Amygdala (tissue), 56 donors: ENCODE measurements around the gene CRLF1.

Source experiments
- DNase-seq, 56 donors: peaks; one replicate each; lab custom pipeline; 2025; lab: John Stamatoyannopoulos, UW

CRLF1 gene

DNA sequence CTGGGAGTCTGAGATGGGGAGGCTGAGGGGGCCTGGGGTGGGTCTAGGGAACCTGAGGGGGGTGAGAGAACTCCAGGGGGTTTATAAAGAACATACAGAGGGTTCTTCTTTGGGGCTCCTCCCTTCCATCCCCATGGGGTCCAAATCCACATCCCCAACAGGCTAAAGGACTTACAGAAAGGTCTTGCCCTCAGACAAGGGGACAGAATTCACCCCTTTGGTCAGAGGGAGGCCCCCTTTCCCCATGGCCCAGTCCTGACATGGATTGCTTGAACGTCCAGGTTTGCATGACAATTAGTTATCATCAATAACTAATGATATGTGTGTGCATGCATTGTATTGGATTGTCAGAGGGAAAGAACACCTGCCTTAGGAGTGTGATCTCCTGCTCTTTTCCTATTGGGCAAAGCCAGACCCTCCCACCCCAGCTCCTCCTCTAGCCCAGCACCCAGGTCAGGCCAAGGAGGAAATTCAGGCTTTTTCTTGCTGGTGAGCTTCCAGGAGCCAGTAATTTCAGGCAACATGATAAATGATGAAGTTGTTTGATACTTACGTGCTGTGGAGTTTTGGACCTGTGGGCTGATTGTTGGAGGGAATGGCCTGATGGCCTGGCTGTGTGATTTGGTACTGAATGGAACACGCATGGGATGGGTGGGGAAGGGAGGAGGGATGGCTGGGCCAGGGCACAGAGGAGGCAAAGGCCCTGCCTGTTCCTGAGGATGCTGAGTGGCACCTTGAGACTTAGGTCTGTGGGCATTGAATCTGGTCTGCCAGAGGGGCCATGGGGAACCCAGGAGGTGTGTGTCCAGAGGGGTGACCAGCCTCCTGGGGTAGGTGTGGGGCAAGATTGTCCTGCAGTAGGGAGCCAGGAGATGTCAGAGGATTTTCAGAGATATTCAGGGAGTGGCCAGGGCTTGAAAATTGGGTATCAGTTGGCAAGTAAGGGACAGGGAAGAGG lies 31.4 kb upstream of the CRLF1 start:
- DNase-seq: peak in 1 of 56 donors; percentile 10

DNA sequence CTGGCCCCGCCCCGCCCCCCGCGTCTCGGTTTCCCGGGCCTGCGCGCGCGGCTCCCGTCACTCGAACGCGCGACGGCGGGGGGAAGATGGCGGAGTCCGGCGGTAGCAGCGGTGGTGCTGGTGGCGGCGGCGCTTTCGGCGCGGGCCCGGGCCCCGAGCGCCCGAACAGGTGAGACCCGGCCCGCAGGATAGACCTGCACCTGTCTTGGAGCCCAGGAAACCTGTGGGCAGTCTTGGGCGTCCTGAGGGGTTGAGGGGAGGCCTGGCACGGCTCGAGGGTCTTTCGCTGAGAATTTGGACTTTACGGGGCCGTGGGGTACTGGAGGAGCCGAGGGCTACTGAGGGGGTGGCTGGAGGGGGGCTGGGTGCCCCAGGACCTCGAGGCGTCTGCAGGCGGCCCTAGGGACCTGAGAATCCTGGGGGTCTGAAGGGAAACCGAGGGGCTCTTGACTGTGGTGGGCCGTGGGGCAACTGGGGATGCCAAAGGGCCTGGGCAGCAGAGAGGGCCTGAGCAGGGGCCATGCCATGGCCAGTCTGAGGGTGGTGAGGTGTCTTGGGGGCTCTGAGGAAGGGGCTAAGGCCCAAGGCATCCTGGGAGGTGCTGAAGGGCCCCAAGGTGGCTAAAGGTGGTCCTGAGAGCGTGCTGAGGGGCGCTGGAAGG lies 30.5 kb upstream of the CRLF1 start, which contains the start of gene KLHL26:
KLHL26 (plus strand) TSS at position 60 of the 661 bp plus-strand sequence; CDS start at position 87, 27 bp downstream.
- no peak for DNase-seq

GRCh38 chr19:18636183-18636968 lies 29.8 kb upstream of the CRLF1 start:
- DNase-seq: peak in 55 of 56 donors; percentile 70 to 99 (median 94)

DNA sequence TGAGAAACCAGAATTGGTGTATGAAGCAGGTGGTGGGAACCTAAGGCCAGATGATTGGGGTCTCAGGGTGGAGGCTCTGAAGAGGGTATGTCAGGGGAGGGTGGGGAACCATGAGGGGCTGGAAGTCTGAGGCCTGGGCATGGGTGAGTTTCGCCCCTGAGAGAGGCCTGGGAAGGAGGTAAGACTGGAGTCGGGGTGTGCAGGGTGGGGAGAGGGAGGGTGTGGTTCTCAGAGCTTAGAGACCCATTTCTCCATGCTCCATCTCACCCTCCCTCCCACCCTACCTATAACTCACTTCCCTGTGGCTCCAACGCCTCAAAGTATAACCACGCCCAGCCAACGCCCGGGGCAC lies 29.2 kb upstream of the CRLF1 start:
- no peak for DNase-seq

DNA sequence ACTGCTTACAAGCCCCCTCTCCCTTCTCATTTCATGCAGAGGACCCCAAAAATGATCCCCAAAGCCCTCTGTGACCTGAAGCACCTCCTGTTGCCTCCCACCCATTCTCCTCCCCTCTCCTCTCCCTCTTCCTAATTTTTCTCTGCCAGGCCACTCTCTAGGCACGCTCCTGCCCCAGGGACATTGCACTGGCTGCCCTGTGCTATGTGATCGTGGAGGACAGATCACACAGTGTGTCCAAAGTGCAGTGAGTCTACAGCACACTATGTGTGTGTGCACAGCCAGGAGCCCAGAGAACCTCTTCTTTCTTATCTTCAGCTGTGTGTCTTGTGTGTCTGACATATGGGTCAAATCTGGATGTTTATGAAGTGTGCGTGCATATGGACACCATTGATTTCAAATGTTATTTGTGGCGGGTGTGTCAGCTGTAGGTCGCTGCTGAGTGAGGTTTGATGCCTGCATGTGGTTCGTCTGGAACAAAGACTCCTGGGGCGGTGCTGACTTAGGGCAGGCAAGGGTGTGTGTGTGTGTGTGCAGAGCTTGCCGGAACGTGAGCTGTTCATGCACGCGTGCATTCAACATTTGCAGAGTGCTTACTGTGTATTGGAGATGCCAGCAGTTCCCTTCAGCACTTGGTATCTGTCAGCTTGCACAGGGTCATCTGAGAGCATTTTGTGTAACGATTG lies 28.2 kb upstream of the CRLF1 start:
- DNase-seq: no peak

DNA sequence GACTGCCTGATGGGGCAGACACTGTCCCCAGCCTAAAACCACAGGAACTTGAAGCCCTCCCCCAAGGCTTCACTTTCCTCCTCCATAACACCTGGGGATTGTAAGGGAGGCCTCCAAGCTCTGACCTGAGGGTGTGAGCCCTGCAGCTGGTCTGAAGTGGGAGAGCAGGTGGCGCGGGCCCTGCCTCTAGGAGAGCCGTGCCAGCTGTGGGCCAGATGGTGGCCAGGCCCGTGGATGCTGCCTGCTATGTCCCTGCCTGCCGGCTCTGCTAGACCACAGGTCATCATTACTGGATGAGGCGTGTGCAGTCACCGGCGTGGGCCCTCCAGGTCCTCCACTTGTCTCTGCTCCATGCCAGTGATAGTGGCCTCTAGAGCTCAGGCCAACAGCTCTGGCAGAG lies 26.7 kb upstream of the CRLF1 start:
- no peak for DNase-seq

DNA sequence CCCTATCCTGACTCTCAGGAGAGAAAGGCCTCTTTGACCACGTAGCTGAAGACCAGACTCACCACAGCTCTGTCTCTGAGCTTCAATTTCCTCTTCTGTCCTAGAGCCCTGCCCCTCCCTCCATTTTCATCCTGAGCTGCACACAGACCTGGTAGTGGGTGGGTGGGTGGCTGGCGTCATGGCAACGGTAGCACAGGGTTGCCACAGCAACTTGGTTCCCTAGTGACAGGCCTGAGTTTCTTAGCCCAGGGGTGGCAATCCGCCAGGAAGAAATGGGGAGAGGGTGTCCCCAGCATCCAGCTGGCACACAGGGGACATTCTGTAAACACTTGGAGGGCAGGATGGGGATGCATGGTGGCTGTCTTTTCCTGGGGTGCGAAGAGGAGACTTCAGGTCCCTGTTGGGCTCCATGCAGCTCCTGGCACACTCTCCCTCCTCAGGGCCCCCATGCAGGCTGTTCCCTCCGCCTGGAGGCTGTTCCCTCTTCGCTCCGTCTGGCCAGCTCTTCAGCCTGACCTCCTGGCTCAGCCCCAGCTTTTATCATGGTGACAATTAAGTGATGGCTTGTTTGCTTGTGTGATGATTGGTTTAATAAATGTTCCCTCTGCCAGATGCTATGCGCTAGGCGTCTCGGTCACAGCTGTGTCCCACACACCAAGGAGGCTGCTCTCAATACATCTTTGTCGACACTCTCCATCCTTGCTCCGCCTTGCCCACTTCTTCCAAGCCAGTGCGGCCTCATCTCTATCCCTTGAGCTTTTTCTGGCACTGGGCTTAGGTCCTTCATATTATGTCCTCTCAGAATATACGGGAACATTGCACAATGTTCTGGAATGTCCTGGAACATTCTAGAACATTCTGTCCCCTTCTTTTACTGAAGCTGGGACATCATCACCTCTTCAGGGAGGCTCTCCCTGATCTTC lies 22.8 kb upstream of the CRLF1 start:
- peak in 37 of 56 donors; percentile 11 to 92 (median 49) for DNase-seq

DNA sequence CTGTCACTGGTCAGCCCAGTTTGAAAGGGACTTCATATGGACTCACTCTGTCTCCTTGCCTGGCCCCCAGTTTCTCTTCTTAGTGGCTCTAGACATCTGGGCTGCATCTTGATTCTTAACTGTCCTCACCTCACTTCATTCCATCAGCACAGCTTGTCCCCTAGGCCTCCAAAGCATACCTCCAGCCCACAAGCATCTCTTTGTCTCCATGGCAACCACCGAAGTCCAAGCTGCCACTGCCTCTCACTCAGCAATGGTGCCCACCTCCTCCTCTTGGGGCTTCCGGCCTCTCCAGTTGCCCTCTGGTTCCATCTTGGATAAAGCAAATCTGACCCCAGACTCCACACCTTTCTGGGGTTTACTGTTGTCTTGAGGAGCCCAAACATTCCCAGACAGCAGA lies 20.3 kb upstream of the CRLF1 start:
- DNase-seq: peak in 3 of 56 donors; percentile 18 to 21 (median 19)

GRCh38 chr19:18620902-18621301 lies 14.3 kb upstream of the CRLF1 start:
- no peak for DNase-seq

- DNase-seq: no peak
These were observed 13.7 kb upstream of the CRLF1 start for GRCh38 chr19:18620311-18620710.

DNA sequence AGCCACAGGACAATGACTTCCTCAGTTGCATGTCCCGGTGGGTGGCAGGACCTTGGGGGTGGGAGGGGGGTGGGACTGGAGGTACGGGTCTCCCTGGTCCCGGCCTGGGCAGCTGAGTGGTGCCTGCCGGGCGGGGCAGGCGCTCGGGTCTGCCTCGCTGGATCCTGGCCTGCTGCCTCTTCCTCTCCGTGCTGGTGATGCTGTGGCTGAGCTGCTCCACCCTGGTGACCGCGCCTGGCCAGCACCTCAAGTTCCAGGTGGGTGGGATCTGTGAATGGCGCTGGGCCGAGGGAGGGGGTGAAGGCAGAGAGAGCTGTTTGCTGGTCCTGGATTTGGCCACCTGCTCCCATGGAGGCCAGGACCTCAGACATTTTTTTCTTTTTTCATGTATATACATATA lies 11.6 kb upstream of the CRLF1 start:
- no peak for DNase-seq

- no peak for DNase-seq
These were observed 11.0 kb upstream of the CRLF1 start for GRCh38 chr19:18617562-18617961.

DNA sequence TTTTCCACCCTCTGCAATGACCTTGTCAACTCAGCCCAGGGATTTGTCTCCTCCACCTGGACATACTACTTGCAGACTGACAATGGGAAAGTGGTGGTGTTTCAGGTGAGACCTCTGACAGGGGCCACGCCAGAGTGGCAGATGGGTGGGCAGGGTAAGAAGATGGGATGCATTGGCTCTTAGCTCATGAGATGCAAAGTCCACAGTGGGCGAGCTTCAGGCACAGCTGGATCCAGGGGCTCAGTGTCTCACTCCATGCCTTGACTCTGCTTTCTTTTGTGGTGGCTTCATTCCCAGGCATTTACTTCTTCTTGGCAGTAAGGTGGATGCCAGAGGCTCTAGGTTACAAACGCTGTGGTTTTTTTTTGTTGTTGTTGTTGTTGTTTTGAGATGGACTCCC lies 9.4 kb upstream of the CRLF1 start:
- DNase-seq: no peak

GRCh38 chr19:18613589-18614234 lies 7.1 kb upstream of the CRLF1 start:
- DNase-seq: peak in 7 of 56 donors; percentile 16 to 44 (median 21)

GRCh38 chr19:18612772-18613588 lies 6.4 kb upstream of the CRLF1 start, which contains the start of gene TMEM59L:
TMEM59L (plus strand) TSS chr19:18612870; CDS start chr19:18612959, 89 bp downstream.
- DNase-seq: peak in 43 of 56 donors; percentile 3 to 75 (median 46)

GRCh38 chr19:18612051-18612771 lies 5.6 kb upstream of the CRLF1 start:
- peak in 2 of 56 donors; percentile 53 for DNase-seq
